GM18861 (cell line): ENCODE data around the gene MED13L.

Experiments used
- ATAC-seq: cut with Tn5 transposase; IDR thresholded peaks from one replicate; pipeline ENCODE4 v1.9.1; 2021; ENCODE audit not compliant: unreplicated experiment

Gene MED13L

GRCh38 chr12:116277467-116278278 is at the start of gene MED13L:
Gene MED13L, minus strand, starts transcription at chr12:116277693. Its CDS starts 562 bp downstream, at chr12:116277131.
- peak; percentile 56 for ATAC-seq

- peak; percentile 86 for ATAC-seq
These were observed 47.8 kb upstream of the MED13L start for GRCh38 chr12:116325336-116325664.

DNA sequence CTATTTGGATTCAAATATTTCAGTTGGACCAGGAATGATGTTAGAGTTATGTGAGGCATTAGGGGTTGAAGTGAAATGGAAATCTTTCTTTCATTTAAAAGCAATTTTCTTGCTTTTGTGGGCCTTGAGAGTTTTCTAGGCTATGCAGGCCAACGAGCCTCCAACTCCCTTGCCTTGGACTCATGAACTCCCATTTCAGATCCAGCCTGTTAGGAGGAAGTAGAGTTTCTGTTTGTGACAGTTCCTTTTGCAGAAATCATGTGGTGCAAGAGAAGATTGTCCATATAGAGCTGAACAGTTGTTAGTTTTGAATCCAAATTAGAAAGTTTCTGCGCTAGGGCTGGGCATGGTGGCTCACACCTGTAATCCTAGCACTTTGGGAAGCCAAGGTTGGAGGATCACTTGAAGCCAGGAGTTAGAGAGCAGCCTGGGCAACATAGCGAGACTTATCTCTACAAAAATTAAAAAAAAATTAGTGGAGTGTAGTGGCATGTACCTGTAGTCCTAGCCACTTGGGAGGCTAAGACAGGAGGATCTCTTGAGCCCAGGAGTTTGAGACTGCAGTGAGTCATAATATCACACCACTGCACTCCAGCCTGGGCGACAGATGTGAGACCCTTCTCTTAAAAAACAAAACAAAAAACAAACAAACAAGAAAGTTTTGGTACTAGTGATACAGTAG is 47.3 kb upstream of the MED13L start:
- ATAC-seq: no peak

DNA sequence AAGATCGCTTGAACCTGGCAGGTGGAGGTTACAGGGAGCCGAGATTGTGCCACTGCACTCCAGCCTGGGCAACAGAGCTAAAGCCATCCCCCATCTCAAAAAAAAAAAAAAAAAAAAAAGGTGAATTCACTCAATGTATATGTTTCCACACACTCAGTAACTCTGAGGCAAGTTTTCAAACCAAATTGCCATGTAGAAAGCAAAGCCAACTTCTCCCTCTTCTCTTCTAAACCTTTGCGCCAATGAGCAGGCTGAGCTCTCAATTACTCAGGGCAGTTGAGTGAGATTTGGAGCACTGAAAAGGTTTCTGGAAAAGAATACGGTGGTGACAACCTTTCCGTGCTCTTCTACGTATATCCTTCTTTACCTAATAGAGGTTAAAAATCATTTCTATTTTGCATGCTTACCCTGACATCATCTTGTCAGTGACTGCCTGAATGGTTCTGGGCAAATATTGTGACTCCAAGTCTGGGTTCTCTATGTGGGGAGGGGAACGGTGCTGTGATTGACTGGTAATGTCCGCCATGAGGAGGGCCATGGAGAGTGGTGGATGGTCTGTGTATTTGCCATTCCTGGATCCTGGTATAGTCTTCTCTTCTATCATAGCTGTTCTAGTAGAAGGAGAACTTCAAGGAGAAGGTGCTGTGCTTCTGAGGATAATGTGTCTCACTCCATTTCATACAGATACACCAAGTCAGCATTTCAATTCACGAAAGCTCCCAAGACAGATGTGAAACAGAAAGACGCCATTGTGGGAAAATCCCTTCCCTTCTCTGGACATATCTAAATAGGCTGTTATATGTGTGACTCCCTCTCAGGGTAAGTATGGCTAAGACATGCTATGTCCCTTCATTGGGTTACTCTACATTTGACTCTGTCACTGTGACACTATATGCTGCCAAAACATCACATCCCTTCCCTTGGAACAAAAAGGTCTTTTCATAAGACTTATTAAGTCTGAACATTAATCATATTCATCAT is 46.2 kb upstream of the MED13L start:
- ATAC-seq: no peak

GRCh38 chr12:116321913-116322312 is 44.4 kb upstream of the MED13L start:
- no peak for ATAC-seq

- ATAC-seq: no peak
These were observed 43.3 kb upstream of the MED13L start for GRCh38 chr12:116320791-116321217.

GRCh38 chr12:116319898-116320621 is 42.6 kb upstream of the MED13L start:
- ATAC-seq: no peak

DNA sequence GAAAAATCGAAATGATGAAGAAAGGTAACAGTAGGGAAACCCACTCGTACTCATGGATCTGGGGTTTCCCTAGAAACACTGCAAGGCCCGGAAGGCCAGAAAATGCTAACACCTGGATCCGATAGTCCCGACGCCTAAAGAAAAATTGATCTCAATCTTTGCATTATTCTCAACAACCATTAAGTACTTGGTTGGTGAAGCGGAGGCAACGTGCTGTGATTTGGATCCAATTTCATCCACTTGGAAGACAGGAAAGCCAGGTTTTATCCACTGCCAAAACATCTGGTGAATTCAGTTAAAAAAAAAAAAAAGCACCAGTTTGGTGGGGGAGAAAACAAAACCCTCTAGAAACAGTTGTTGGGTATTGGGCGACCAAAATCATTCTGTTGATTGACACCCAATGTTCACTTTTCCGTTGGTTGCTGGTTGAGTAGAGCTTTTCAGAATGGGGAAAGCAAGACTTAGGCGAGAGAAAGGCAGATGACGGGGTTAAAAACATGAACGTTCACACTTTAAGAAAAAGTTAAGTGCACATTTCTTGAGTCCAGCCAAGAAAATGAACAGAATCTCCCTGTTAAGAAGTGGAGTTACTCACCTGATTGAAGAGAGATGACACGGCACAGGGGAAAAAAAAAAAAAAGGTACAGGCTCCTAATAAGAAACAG is 41.9 kb upstream of the MED13L start:
- no peak for ATAC-seq

DNA sequence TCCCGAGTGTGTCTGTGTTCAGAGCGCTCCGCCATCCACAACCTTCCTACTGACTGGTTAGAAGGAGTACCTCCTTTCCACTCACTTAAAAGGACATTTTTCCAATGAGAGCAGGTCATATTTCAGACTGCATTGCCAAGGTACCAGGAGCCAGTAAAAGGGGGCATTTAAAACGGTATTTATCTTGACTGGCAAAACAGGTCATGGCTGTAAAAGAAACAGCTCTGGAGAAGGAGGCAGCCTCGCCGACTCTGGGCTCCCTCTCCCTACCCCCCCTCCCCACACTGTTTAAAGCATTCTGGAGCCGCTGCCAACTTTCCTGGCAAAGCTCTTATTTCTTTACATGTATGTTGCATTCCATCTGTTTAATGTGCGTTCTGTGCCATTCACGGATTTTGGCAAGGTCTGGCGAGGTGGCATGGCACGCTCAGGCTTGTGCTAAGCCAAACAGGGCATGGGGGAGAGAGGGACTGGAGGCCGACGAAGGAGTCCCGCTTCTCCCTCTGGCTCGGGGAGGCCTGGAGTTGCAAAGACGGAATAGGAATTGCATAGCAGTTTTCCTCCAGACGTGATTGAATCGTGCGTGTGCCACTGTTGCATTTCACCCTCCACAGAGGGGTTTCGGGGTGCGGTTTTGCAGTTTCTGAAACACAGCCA is 41.2 kb upstream of the MED13L start:
- no peak for ATAC-seq

GRCh38 chr12:116317986-116318575 is 40.6 kb upstream of the MED13L start:
- ATAC-seq: no peak

DNA sequence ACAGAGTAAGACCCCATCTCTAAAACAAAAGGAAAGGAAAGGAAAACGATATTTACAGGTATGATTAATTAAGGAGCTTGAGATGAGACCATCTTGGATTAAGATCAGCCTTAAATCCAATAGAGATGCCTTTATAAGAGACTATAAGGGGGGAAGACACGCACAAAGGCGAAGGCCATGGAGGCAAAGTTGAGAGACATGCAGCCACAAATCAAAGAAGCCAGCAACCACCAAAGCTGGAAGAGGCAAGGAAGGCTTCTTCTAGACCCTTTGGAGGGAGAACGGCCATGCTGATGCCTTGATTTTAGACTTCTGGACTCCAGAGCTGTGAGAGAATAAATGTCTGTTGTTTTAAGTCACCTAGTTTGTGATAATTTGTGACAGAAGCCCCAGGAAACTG is 39.6 kb upstream of the MED13L start:
- no peak for ATAC-seq

DNA sequence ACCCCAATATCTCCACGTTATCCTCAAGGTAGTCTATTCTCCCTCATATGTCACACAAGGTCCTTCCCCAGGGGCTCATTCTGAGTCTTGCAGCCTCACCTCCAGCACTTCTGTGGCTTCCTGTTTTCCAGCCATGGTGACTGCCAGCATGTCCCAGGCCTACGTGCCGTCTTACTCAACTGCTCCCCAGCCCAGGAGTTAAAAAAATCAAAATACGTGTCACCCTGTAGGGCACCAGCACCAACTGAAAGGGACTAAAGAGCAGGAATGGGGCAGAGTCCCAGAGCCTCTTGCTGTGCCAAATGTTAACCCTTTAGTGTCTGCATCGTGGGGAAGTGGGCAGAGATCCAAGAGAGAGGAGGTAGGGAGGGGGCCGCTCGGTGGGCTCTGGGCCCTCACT is 37.0 kb upstream of the MED13L start:
- no peak for ATAC-seq

- no peak for ATAC-seq
These were observed 35.9 kb upstream of the MED13L start for GRCh38 chr12:116313194-116313927.

DNA sequence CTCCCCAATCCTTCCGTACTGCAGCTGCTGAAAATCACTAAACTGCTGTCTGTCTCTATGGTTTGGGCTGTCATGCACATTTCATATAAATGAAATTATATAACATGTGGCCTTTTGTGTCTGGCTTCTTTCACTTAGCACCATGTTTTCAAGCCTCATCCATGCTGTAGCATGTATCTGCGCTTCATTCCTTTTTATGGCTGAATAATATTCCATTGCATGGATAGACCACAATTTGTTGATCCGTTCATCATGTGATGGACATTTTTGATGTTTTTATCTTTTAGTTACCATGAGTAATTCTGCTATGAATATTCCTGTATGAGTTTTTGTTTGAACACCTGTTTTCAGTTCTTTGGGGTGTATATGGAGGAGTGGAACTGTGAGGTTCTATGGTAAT is 32.6 kb upstream of the MED13L start:
- ATAC-seq: no peak

- no peak for ATAC-seq
These were observed 31.9 kb upstream of the MED13L start for GRCh38 chr12:116309343-116309742.

DNA sequence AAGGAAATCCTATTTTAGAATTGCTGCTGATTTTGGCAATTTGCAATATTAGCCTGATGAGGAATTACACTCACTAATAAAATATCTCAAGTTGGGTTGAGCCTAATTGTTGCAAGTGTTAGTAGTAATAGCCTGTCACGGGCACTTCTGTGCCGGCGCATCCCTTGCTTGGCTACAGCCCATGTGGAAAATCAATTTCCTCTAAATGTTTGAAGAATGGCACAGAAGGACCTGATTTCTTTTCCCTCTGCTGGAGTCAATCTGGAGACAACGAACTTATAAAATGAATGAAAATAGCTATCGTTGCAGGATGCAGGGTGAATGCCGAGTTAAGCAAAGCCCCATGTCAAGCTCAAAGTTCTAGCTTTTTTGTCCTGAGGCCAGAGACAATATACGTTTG is 31.2 kb upstream of the MED13L start:
- no peak for ATAC-seq

DNA sequence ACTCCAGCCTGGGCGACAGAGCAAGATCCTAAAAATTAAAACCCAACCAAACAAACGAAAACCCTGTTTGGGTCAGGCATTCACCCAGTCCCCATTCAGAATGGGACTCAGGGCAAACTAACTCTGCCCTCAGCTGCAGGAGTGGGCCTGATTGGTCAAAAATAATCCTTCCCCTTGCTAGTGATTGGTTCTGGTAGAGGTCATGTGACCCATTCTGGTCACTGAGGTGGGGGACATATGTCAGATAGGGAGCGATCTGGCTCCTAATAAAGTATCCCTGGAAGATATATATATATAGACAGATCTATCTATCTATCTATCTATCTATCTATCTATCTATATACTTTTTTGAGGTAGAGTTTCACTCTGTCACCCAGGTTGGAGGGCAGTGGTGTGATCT is 29.5 kb upstream of the MED13L start:
- no peak for ATAC-seq

- ATAC-seq: no peak
These were observed 29.0 kb upstream of the MED13L start for GRCh38 chr12:116306506-116306905.

DNA sequence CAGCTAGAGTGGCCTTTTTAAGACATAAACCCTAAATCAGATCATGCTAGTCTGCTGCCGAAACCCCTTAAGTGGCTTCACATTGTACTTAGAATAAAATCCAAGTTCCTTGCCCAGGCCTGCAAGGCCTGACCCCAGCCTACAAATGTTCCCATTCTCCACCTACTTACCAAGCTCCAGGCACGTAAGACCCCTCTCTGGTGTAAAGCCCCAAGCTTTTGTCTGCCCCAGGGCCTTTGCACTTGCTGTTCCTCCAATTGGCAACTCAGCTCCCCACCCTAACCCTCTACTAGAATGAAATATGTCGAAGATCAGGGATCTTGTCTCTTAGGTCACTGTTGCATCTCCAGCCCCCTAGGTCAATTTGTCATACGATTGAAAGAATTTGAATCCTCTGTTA is 27.1 kb upstream of the MED13L start:
- ATAC-seq: no peak
